ENCODE results near the gene NIM1K.

DNA sequence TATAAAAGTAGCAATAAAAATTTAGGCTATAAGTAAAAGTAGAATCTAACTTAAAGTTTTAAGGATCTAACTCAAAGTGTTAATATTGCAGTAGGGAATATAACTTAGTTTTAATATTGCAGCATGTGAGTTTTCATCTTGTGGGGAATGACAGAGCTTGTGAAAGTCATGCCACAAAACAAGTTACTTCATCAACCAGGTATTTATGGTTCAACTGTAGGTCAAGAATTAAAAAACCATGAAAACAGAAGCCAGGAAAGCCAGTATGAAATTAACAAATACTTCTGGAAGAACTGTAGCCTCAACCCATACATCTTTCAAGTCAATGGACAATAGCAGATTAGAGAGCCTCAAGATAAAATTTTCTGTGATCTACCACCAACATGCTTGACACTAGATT lies 102.2 kb downstream of the NIM1K start:
- no peak for TF ChIP-seq EP300 (IDR thresholded peaks at IDR 0.05)
- TF ChIP-seq, protein P1, sequence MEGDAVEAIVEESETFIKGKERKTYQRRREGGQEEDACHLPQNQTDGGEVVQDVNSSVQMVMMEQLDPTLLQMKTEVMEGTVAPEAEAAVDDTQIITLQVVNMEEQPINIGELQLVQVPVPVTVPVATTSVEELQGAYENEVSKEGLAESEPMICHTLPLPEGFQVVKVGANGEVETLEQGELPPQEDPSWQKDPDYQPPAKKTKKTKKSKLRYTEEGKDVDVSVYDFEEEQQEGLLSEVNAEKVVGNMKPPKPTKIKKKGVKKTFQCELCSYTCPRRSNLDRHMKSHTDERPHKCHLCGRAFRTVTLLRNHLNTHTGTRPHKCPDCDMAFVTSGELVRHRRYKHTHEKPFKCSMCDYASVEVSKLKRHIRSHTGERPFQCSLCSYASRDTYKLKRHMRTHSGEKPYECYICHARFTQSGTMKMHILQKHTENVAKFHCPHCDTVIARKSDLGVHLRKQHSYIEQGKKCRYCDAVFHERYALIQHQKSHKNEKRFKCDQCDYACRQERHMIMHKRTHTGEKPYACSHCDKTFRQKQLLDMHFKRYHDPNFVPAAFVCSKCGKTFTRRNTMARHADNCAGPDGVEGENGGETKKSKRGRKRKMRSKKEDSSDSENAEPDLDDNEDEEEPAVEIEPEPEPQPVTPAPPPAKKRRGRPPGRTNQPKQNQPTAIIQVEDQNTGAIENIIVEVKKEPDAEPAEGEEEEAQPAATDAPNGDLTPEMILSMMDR (IDR thresholded peaks at IDR 0.05): no peak

All from esophagus muscularis mucosa (tissue), 3 donors.